SU-DHL-6 (cell line): ENCODE measurements around the gene KIZ.

ENCODE experiments used
- EZH2phosphoT487 ChIP-seq: fragments of 200-600 bp; sonication (generic), shearing (Covaris generic); conservative IDR thresholded peaks from 2 replicates; pipeline ENCODE4 v1.6.1; 2018; ENCODE audit warnings: mild to moderate bottlenecking, antibody characterized with exemption, low read length, moderate library complexity, mixed read lengths
- TF ChIP-seq, protein P1 (sequence below): fragments of 200-600 bp; sonication (generic); IDR thresholded peaks from one replicate; pipeline ENCODE4 v1.5.1; 2017; ENCODE audit warnings: antibody characterized with exemption, mild to moderate bottlenecking, low read length, moderate library complexity; ENCODE audit not compliant: insufficient read depth, poor library complexity, severe bottlenecking

DNA sequence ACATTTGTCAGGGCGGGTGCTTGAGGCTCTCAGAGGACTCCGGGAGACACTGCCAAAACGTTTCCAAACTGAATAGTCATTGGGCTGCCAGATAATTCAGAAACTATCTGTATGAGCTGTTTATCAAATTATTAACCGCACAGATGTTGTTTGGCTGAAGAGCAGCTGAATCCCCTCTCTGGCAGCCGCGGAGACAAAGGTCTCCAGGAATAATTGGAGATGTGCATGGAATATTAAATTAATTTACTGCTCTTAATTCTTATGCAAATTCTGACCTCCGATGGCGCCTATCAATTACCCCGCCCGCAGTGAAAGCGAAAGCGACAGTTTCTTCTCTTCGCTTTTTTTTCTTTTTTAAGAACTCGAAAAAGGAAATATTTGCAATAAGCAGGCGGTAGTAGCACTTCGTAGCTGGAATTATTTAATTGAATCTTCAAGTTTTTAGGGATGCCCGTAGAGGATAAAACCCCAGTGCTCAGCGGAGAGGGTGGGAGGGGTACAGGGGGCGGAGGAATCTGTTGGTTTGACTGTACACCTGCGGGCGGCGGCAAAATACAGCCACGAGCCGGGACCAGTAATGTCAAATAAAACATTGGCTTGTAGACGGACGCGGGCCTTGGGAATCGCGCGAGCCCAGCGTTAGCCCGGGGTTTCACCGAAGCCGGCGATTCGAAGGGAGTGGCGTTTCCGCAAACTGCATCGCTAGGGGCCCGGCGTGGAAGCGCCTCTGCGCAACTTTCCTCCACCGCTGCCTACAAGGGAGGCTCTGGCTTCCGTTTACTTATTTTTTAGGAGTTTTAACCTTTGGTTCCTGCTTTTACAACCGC is 25.9 kb upstream of the KIZ start:
- TF ChIP-seq, protein P1, sequence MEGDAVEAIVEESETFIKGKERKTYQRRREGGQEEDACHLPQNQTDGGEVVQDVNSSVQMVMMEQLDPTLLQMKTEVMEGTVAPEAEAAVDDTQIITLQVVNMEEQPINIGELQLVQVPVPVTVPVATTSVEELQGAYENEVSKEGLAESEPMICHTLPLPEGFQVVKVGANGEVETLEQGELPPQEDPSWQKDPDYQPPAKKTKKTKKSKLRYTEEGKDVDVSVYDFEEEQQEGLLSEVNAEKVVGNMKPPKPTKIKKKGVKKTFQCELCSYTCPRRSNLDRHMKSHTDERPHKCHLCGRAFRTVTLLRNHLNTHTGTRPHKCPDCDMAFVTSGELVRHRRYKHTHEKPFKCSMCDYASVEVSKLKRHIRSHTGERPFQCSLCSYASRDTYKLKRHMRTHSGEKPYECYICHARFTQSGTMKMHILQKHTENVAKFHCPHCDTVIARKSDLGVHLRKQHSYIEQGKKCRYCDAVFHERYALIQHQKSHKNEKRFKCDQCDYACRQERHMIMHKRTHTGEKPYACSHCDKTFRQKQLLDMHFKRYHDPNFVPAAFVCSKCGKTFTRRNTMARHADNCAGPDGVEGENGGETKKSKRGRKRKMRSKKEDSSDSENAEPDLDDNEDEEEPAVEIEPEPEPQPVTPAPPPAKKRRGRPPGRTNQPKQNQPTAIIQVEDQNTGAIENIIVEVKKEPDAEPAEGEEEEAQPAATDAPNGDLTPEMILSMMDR, result no peak
- no peak for TF ChIP-seq EZH2phosphoT487
